Heart right ventricle (tissue), 16 donors: ENCODE data around the gene CBR4. TPM values are rescaled to one million over a fixed set of nuclear protein-coding genes. Genes with fewer than 3 reads are reported as not detected.
"Not testable (repeated sequence)": the region's sequence is repeated elsewhere in the genome, so short reads cannot be mapped to it uniquely, and the experiment has no call there.

Source experiments
- ATAC-seq, 8 donors: fragments of 200-7000 bp; cut with Tn5 transposase; one replicate each; pipeline ENCODE4 v1.9.1; 2020; ENCODE audit warnings: mild to moderate bottlenecking in 8 of 8, moderate library complexity in 8 of 8, moderate number of reproducible peaks in 1 of 8
- DNase-seq, 2 donors: peaks; one replicate each; pipeline ENCODE4 v3.0.0-alpha.2; 2020
- H3K27ac ChIP-seq, 10 donors: fragments of 200-600 bp; sonication (generic) in 2 of 10; one replicate each; pipeline versions ENCODE4 v1.5.0 to v1.8.0; 2020 to 2022; ENCODE audit warnings: mild to moderate bottlenecking in 3 of 10
- H3K27me3 ChIP-seq, 7 donors: fragments of 200-600 bp; one replicate each; pipeline ENCODE4 v1.8.0; 2021 to 2022; ENCODE audit warnings: mild to moderate bottlenecking in 2 of 7
- H3K36me3 ChIP-seq, 9 donors: fragments of 200-600 bp; sonication (generic) in 1 of 9; one replicate each; pipeline versions ENCODE4 v1.5.0 to v1.8.0; 2020 to 2022; ENCODE audit warnings: mild to moderate bottlenecking in 2 of 9
- H3K4me1 ChIP-seq, 9 donors: fragments of 200-600 bp; sonication (generic) in 1 of 9; one replicate each; pipeline versions ENCODE4 v1.5.0 to v1.8.0; 2020 to 2022; ENCODE audit warnings: mild to moderate bottlenecking in 4 of 9
- H3K4me3 ChIP-seq, 10 donors: fragments of 200-600 bp; sonication (generic) in 2 of 10; one replicate each; pipeline versions ENCODE4 v1.5.0 to v1.8.0; 2020 to 2022; ENCODE audit warnings: mild to moderate bottlenecking in 7 of 10, moderate library complexity in 2 of 10
- H3K9me3 ChIP-seq, 11 donors: fragments of 200-600 bp in 10 of 11; sonication (generic) in 2 of 11; one replicate each; pipeline versions ENCODE4 v1.5.0 to v1.8.0; 2013 to 2022; ENCODE audit warnings: mild to moderate bottlenecking in 2 of 11, control low read depth in 1 of 11, moderate library complexity in 1 of 11
- CTCF ChIP-seq, 9 donors: fragments of 200-600 bp; sonication (generic) in 2 of 9; IDR thresholded peaks; one replicate each; pipeline versions ENCODE4 v1.5.0 to v1.8.0; 2021 to 2022; ENCODE audit warnings: antibody characterized with exemption in 9 of 9, mild to moderate bottlenecking in 5 of 9, moderate library complexity in 1 of 9
- WGBS, 2 donors: extraction: QIAGEN DNeasy Blood & Tissue Kit; methylation state at CpG; one replicate each; pipeline ENCODE4 v1.1.7; 2013; ENCODE audit warnings: inconsistent platforms in 1 of 2; 5-methylcytosine and 5-hydroxymethylcytosine counted together
- intact Hi-C, 10 donors: fragments of 100-400 bp; cut with DNase I; formaldehyde crosslinking; loops; one replicate each; pipeline versions ENCODE4 v1.11.1 to v1.14.2; 2022
- polyA plus RNA-seq, 2 donors: library from polyadenylated mRNA; stranded (reverse); fragments of 200-250 nt; gene quantifications; one replicate each; pipeline ENCODE4 v1.2.3, GENCODE V29; 2013
- total RNA-seq, 10 donors: library from RNA; stranded (reverse); fragmentation: NEBNext Ultra II Directional in 3 of 10; extraction: Animal tissue kit (Norgen Biotek cat#: 25700) in 3 of 10; gene quantifications; one replicate each; pipeline versions ENCODE4 v1.2.1 to v1.2.4, GENCODE V29; 2021 to 2023
- donor health status: Arrhythmogenic right ventricular cardiomyopathy.
- donor health status: ischemic (EF 13 %, LVEDD 7.1; RV severe dilation, severe dysfunction).
- donor health status: healthy with polysubstance abuse.
- donor health status: DM: no; HTN: yes; CAD: no.
- donor health status: DM: no; HTN: no; CAD: no.
- donor health status: ischemic (EF 25% LVEDD 6.9; RV normal size, moderate dysfunction).
- donor health status: ischemic (EF 25% LVEDD 5.7; RV mildly dilated, moderate dysfunction).
- donor health status: healthy.
- donor health status: DM: yes; HTN: yes; CAD: no.
- donor health status: Ischemic cardiomyopathy.
- donor health status: ischemic (EF 35%, LVEDD 5.7; RV mildly dilated, moderate dysfunction).
- donor health status: nonischemic (EF 11% LVEDD 7.7; RV severe dilation, severe dysfunction).
- donor health status: DM: yes; HTN: yes; CAD: no.
- donor health status: PGD.
- donor health status: ischemic (EF 29% LVEDD 5.4; RV normal size, mild dysfunction).
- donor health status: nonischemic (EF 23%, LVEDD 6.1; RV moderate dilation, normal function).

The CBR4 gene
- total and polyA plus RNA-seq, 12 donors: 6.8 to 25.3 (median 22.2) TPM

- Histone ChIP-seq H3K27ac (no peak overlapping the region), H3K4me3 (no peak overlapping the region), H3K27me3 (peaks cover 0 to 3% (median 0%) of the 10 kb centered on the region in 7 donors), H3K4me1 (no peaks in the 10 kb centered on the region), H3K9me3 (no peaks in the 10 kb centered on the region), H3K36me3 (no peaks in the 10 kb centered on the region)
- no peak for TF ChIP-seq CTCF (IDR thresholded peaks at IDR 0.05)
- no peak for ATAC-seq
- WGBS, 2 donors: 85 to 87% methylated on average over 3 of the region's 3 CpGs
- DNase-seq: no peak
- intact Hi-C loops: loop anchor here in 1 of 10 donors (5.0 kb wide), 1 partner anchor 1105 kb away; no protein-coding TSS in a partner anchor
Observed at GRCh38 chr4:169037506-169037905, 27.5 kb upstream of the CBR4 start.

GRCh38 chr4:169035871-169036620 is 26.0 kb upstream of the CBR4 start:
- not testable (repeated sequence) for DNase-seq, H3K4me3 ChIP-seq, ATAC-seq, H3K27me3 ChIP-seq, H3K4me1 ChIP-seq, H3K27ac ChIP-seq, H3K36me3 ChIP-seq, H3K9me3 ChIP-seq
- WGBS, 2 donors: 97 to 99% methylated on average over 25 to 30 of the region's 35 CpGs
- intact Hi-C loops: loop anchor here in 1 of 10 donors (5.0 kb wide), 1 partner anchor 1106 kb away; no protein-coding TSS in a partner anchor

- WGBS, 2 donors: 68 to 75% methylated on average over 6 of the region's 6 CpGs
- Histone ChIP-seq H3K4me1 (no peaks in the 10 kb centered on the region), H3K9me3 (no peaks in the 10 kb centered on the region), H3K27me3 (peaks cover 0 to 6% (median 0%) of the 10 kb centered on the region in 7 donors), H3K36me3 (no peaks in the 10 kb centered on the region), H3K4me3 (no peak overlapping the region), H3K27ac (no peak overlapping the region)
- peak in 5 of 8 donors; percentile 21 to 56 (median 38) for ATAC-seq
- intact Hi-C loops: no loop called here
- no peak for TF ChIP-seq CTCF (IDR thresholded peaks at IDR 0.05)
- DNase-seq: peak in 1 of 2 donors; percentile 28
Observed at GRCh38 chr4:169033660-169034059, 23.6 kb upstream of the CBR4 start.

GRCh38 chr4:169032883-169033645 is 23.0 kb upstream of the CBR4 start:
- WGBS, 2 donors: 88 to 90% methylated on average over 5 of the region's 5 CpGs
- no peak for TF ChIP-seq CTCF (IDR thresholded peaks at IDR 0.05)
- Histone ChIP-seq H3K4me3 (no peak overlapping the region), H3K9me3 (no peaks in the 10 kb centered on the region), H3K27me3 (peaks cover 0 to 6% (median 0%) of the 10 kb centered on the region in 7 donors), H3K4me1 (no peaks in the 10 kb centered on the region), H3K36me3 (no peaks in the 10 kb centered on the region), H3K27ac (no peak overlapping the region)
- intact Hi-C loops: no loop called here
- ATAC-seq (no peak), DNase-seq (no peak)
